ENCODE results near the gene ING2. TPM values are rescaled to one million over a fixed set of nuclear protein-coding genes. Genes with fewer than 3 reads are reported as not detected.

The ING2 gene
- total RNA-seq, 2 experiments from 2014 or later, result 15.3 to 15.4 TPM

- peaks cover 39% of the 10 kb centered on the region for H3K4me1 Mint-ChIP-seq (ENCODE audit: low read depth)
- peak; percentile 3 for ATAC-seq
- no peaks in the 10 kb centered on the region for H3K9me3 Mint-ChIP-seq (ENCODE audit: insufficient read depth)
- no peak for DNase-seq
- POLR2A ChIA-PET, result interaction anchor here (0.7 to 3.6 kb wide), 9 partner anchors 9 to 585 kb away, joined by 3 to 43 read pairs (median 4); partner anchors contain the start of gene CDKN2AIP
- no peaks in the 10 kb centered on the region for H3K36me3 Mint-ChIP-seq (ENCODE audit: low read depth)
- peak overlapping the region; percentile 76 for H3K27ac Mint-ChIP-seq
- peak overlapping the region; percentile 74 for H3K4me3 Mint-ChIP-seq
- H3K27me3 Mint-ChIP-seq (ENCODE audit: low read depth), result no peaks in the 10 kb centered on the region
- CTCF ChIA-PET, result interaction anchor here (1.2 to 2.3 kb wide), 4 partner anchors 10 to 156 kb away, joined by 3 to 5 read pairs (median 3); partner anchors contain the start of genes RWDD4 and TRAPPC11
Observed at GRCh38 chr4:183503497-183504063, 1.3 kb upstream of the ING2 start.

- peak overlapping the region; percentile 98 for H3K27ac Mint-ChIP-seq
- peaks cover 38% of the 10 kb centered on the region for H3K4me1 Mint-ChIP-seq (ENCODE audit: low read depth)
- H3K36me3 Mint-ChIP-seq (ENCODE audit: low read depth), result no peaks in the 10 kb centered on the region
- peak overlapping the region; percentile 93 for H3K4me3 Mint-ChIP-seq
- DNase-seq (peak; percentile 99), ATAC-seq (peak; percentile 82)
- ChIA-PET CTCF (interaction anchor here (1.2 to 2.3 kb wide), 4 partner anchors 9 to 155 kb away, joined by 3 to 5 read pairs (median 3); partner anchors contain the start of genes RWDD4 and TRAPPC11), POLR2A (interaction anchor here (0.7 to 3.6 kb wide), 9 partner anchors 8 to 586 kb away, joined by 3 to 43 read pairs (median 4); partner anchors contain the start of gene CDKN2AIP)
- H3K9me3 Mint-ChIP-seq (ENCODE audit: insufficient read depth), result no peaks in the 10 kb centered on the region
- H3K27me3 Mint-ChIP-seq (ENCODE audit: low read depth), result no peaks in the 10 kb centered on the region
Observed at GRCh38 chr4:183504064-183504929, 561 bp upstream of the ING2 start.

- ChIA-PET CTCF (no interaction called here), POLR2A (interaction anchor here (0.6 to 3.6 kb wide), 4 partner anchors 59 to 969 kb away, joined by 3 to 43 read pairs (median 5); partner anchors contain the start of genes CDKN2AIP and IRF2)
- Mint-ChIP-seq H3K27ac (peak overlapping the region; percentile 98), H3K4me3 (peak overlapping the region; percentile 93), H3K9me3 (ENCODE audit: insufficient read depth) (no peaks in the 10 kb centered on the region), H3K27me3 (ENCODE audit: low read depth) (no peaks in the 10 kb centered on the region), H3K36me3 (ENCODE audit: low read depth) (peaks cover 8% of the 10 kb centered on the region), H3K4me1 (ENCODE audit: low read depth) (peaks cover 41% of the 10 kb centered on the region)
- DNase-seq, result peak; percentile 90
- peak; percentile 22 for ATAC-seq
Observed at GRCh38 chr4:183505611-183506388, 942 bp downstream of the ING2 start.

- Mint-ChIP-seq H3K27ac (peak overlapping the region; percentile 98), H3K4me1 (ENCODE audit: low read depth) (peaks cover 42% of the 10 kb centered on the region), H3K27me3 (ENCODE audit: low read depth) (no peaks in the 10 kb centered on the region), H3K4me3 (peak overlapping the region; percentile 93), H3K9me3 (ENCODE audit: insufficient read depth) (no peaks in the 10 kb centered on the region), H3K36me3 (ENCODE audit: low read depth) (peaks cover 12% of the 10 kb centered on the region)
- DNase-seq (no peak), ATAC-seq (no peak)
- ChIA-PET POLR2A (interaction anchor here (0.6 to 3.6 kb wide), 3 partner anchors 62 to 968 kb away, joined by 3 to 43 read pairs (median 3); partner anchors contain the start of genes CDKN2AIP and IRF2), CTCF (interaction anchor here (1.4 kb wide), 1 partner anchor 11 kb away, joined by 3 read pairs; no protein-coding TSS in a partner anchor)
Observed at GRCh38 chr4:183506389-183506735, 1.5 kb downstream of the ING2 start.

GRCh38 chr4:183507925-183508696, 3.3 kb downstream of the ING2 start:
- ATAC-seq, result no peak
- no peaks in the 10 kb centered on the region for H3K27me3 Mint-ChIP-seq (ENCODE audit: low read depth)
- peaks cover 31% of the 10 kb centered on the region for H3K4me1 Mint-ChIP-seq (ENCODE audit: low read depth)
- DNase-seq, result no peak
- no peak overlapping the region for H3K27ac Mint-ChIP-seq
- H3K9me3 Mint-ChIP-seq (ENCODE audit: insufficient read depth), result no peaks in the 10 kb centered on the region
- peaks cover 24% of the 10 kb centered on the region for H3K36me3 Mint-ChIP-seq (ENCODE audit: low read depth)
- ChIA-PET POLR2A (interaction anchor here (1.1 kb wide), 1 partner anchor 64 kb away, joined by 3 read pairs; the partner anchor contains the start of gene CDKN2AIP), CTCF (interaction anchor here (1.1 to 1.4 kb wide), 3 partner anchors 9 to 101 kb away, joined by 3 read pairs; no protein-coding TSS in a partner anchor)
- H3K4me3 Mint-ChIP-seq, result no peak overlapping the region

GRCh38 chr4:183508697-183509335, 4.0 kb downstream of the ING2 start:
- DNase-seq (no peak), ATAC-seq (no peak)
- Mint-ChIP-seq H3K36me3 (ENCODE audit: low read depth) (peaks cover 24% of the 10 kb centered on the region), H3K9me3 (ENCODE audit: insufficient read depth) (no peaks in the 10 kb centered on the region), H3K27me3 (ENCODE audit: low read depth) (no peaks in the 10 kb centered on the region), H3K4me1 (ENCODE audit: low read depth) (peaks cover 27% of the 10 kb centered on the region), H3K4me3 (no peak overlapping the region), H3K27ac (no peak overlapping the region)
- ChIA-PET CTCF (interaction anchor here (1.1 kb wide), 2 partner anchors 62 to 102 kb away, joined by 3 read pairs; no protein-coding TSS in a partner anchor), POLR2A (no interaction called here)

- no peak for DNase-seq
- Mint-ChIP-seq H3K27me3 (ENCODE audit: low read depth) (no peaks in the 10 kb centered on the region), H3K4me1 (ENCODE audit: low read depth) (peaks cover 5% of the 10 kb centered on the region), H3K36me3 (ENCODE audit: low read depth) (peaks cover 20% of the 10 kb centered on the region), H3K9me3 (ENCODE audit: insufficient read depth) (no peaks in the 10 kb centered on the region), H3K27ac (no peak overlapping the region), H3K4me3 (no peak overlapping the region)
- no peak for ATAC-seq
- POLR2A ChIA-PET, result no interaction called here
- CTCF ChIA-PET, result no interaction called here
Observed at GRCh38 chr4:183515411-183515810, 10.6 kb downstream of the ING2 start.

- no peak overlapping the region for H3K4me3 Mint-ChIP-seq
- POLR2A ChIA-PET, result interaction anchor here (1.2 kb wide), 1 partner anchor 13 kb away, joined by 4 read pairs; no protein-coding TSS in a partner anchor
- H3K27me3 Mint-ChIP-seq (ENCODE audit: low read depth), result no peaks in the 10 kb centered on the region
- H3K27ac Mint-ChIP-seq, result no peak overlapping the region
- H3K9me3 Mint-ChIP-seq (ENCODE audit: insufficient read depth), result no peaks in the 10 kb centered on the region
- no peak for DNase-seq
- CTCF ChIA-PET, result interaction anchor here (1.4 kb wide), 2 partner anchors 10 to 14 kb away, joined by 3 read pairs; no protein-coding TSS in a partner anchor
- no peak for ATAC-seq
- peaks cover 5% of the 10 kb centered on the region for H3K36me3 Mint-ChIP-seq (ENCODE audit: low read depth)
- no peaks in the 10 kb centered on the region for H3K4me1 Mint-ChIP-seq (ENCODE audit: low read depth)
Observed at GRCh38 chr4:183517194-183517593, 12.3 kb downstream of the ING2 start.

- ChIA-PET CTCF (interaction anchor here (1.4 kb wide), 2 partner anchors 11 to 14 kb away, joined by 3 read pairs; no protein-coding TSS in a partner anchor), POLR2A (no interaction called here)
- no peaks in the 10 kb centered on the region for H3K27me3 Mint-ChIP-seq (ENCODE audit: low read depth)
- no peak overlapping the region for H3K27ac Mint-ChIP-seq
- ATAC-seq (no peak), DNase-seq (no peak)
- H3K4me1 Mint-ChIP-seq (ENCODE audit: low read depth), result no peaks in the 10 kb centered on the region
- no peak overlapping the region for H3K4me3 Mint-ChIP-seq
- no peaks in the 10 kb centered on the region for H3K36me3 Mint-ChIP-seq (ENCODE audit: low read depth)
- no peaks in the 10 kb centered on the region for H3K9me3 Mint-ChIP-seq (ENCODE audit: insufficient read depth)
Observed at GRCh38 chr4:183517781-183518180, 12.9 kb downstream of the ING2 start.

- H3K27ac Mint-ChIP-seq, result no peak overlapping the region
- ATAC-seq (no peak), DNase-seq (no peak)
- H3K36me3 Mint-ChIP-seq (ENCODE audit: low read depth), result no peaks in the 10 kb centered on the region
- ChIA-PET POLR2A (no interaction called here), CTCF (no interaction called here)
- H3K27me3 Mint-ChIP-seq (ENCODE audit: low read depth), result no peaks in the 10 kb centered on the region
- H3K4me1 Mint-ChIP-seq (ENCODE audit: low read depth), result no peaks in the 10 kb centered on the region
- no peak overlapping the region for H3K4me3 Mint-ChIP-seq
- H3K9me3 Mint-ChIP-seq (ENCODE audit: insufficient read depth), result no peaks in the 10 kb centered on the region
Observed at GRCh38 chr4:183522821-183523220, 18.0 kb downstream of the ING2 start.

Measured in activated CD8-positive, alpha-beta T cell treated with anti-CD3 and anti-CD28 coated beads, Interleukin-2, amount 10 ng/mL, durations not matched to agents 7 days and 5 days (primary cell).